Left forelimb (tissue), 1 donor: Measurements from ENCODE around the gene UBE2J2.
"Not testable (repeated sequence)": the region's sequence is repeated elsewhere in the genome, so short reads cannot be mapped to it uniquely, and the experiment has no call there.

Source experiments
- DNase-seq: peaks from one replicate; pipeline ENCODE4 v3.0.0-alpha.2; 2018; ENCODE audit warnings: low spot score

The UBE2J2 gene

GRCh38 chr1:1255611-1256010 lies 18.0 kb downstream of the UBE2J2 start:
- no peak for DNase-seq

- no peak for DNase-seq
These were observed 18.6 kb downstream of the UBE2J2 start for GRCh38 chr1:1255078-1255477.

GRCh38 chr1:1254667-1254998 lies 19.0 kb downstream of the UBE2J2 start:
- DNase-seq: no peak

GRCh38 chr1:1253972-1254666 lies 19.5 kb downstream of the UBE2J2 start:
- DNase-seq: no peak

- DNase-seq: no peak
These were observed 20.3 kb downstream of the UBE2J2 start for GRCh38 chr1:1253314-1253713.

- no peak for DNase-seq
These were observed 22.8 kb downstream of the UBE2J2 start for GRCh38 chr1:1250786-1251284.

GRCh38 chr1:1248009-1248913 lies 25.4 kb downstream of the UBE2J2 start:
- not testable (repeated sequence) for DNase-seq

- DNase-seq: no peak
These were observed 26.2 kb downstream of the UBE2J2 start for GRCh38 chr1:1247341-1247913.

- DNase-seq: no peak
These were observed 26.9 kb downstream of the UBE2J2 start, which contains the start of gene C1QTNF12 for GRCh38 chr1:1246577-1247340. C1QTNF12 (minus strand) TSS chr1:1246722; CDS start chr1:1246690, 32 bp downstream.

- DNase-seq: no peak
These were observed 27.7 kb downstream of the UBE2J2 start for GRCh38 chr1:1245817-1246576.

- no peak for DNase-seq
These were observed 28.4 kb downstream of the UBE2J2 start for GRCh38 chr1:1245178-1245816.

GRCh38 chr1:1244192-1244811 lies 29.4 kb downstream of the UBE2J2 start:
- DNase-seq: no peak

- DNase-seq: no peak
These were observed 29.9 kb downstream of the UBE2J2 start for GRCh38 chr1:1243807-1244191.

- DNase-seq: no peak
These were observed 30.4 kb downstream of the UBE2J2 start for GRCh38 chr1:1243266-1243660.

GRCh38 chr1:1242461-1243265 lies 31.0 kb downstream of the UBE2J2 start:
- no peak for DNase-seq

GRCh38 chr1:1241588-1242219 lies 31.9 kb downstream of the UBE2J2 start:
- DNase-seq: no peak

- no peak for DNase-seq
These were observed 32.6 kb downstream of the UBE2J2 start for GRCh38 chr1:1240822-1241587.

GRCh38 chr1:1240348-1240732 lies 33.3 kb downstream of the UBE2J2 start:
- DNase-seq: no peak
